ENCODE data around the gene PRPS2.
A peak's percentile ranks its signal among the peaks of the same experiment; 100 is the strongest.

DNA sequence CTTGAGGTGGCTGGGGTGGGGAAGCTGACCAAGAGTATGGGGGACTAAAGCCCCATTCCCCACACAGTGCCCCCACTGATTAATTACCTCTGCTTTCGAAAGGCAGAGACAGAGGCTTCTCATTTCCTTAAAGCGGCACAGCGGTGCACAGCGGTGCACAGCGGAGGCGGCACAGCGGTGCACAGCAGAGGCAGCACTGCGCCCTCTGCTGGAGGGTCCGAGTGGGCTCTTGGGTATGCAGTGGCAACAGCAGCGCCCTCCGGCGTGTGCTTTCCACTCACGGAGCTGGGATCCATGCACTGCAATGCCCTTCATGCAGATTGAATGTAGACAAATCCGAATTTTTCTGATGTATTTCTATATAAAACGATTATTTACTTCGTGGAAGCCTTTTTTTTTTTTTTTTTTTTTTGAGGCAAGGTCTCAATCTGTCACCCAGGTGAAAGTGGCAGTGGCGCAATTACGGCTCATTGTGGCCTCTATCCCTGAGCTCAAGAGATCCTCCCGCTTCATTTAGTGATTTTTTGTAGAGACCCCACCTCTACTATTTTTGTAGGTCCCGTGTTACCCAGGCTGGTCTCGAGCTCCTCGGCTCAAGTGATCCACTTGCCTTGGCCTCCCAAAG, 19.7 kb upstream of the PRPS2 start:
- TF ChIP-seq, protein P1, sequence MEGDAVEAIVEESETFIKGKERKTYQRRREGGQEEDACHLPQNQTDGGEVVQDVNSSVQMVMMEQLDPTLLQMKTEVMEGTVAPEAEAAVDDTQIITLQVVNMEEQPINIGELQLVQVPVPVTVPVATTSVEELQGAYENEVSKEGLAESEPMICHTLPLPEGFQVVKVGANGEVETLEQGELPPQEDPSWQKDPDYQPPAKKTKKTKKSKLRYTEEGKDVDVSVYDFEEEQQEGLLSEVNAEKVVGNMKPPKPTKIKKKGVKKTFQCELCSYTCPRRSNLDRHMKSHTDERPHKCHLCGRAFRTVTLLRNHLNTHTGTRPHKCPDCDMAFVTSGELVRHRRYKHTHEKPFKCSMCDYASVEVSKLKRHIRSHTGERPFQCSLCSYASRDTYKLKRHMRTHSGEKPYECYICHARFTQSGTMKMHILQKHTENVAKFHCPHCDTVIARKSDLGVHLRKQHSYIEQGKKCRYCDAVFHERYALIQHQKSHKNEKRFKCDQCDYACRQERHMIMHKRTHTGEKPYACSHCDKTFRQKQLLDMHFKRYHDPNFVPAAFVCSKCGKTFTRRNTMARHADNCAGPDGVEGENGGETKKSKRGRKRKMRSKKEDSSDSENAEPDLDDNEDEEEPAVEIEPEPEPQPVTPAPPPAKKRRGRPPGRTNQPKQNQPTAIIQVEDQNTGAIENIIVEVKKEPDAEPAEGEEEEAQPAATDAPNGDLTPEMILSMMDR (conservative IDR thresholded peaks at IDR 0.05; ENCODE audit: low read depth, low read length) = peak; percentile 95
- TF ChIP-seq EZH2 (IDR thresholded peaks at IDR 0.05; ENCODE audit: low read length, unreplicated experiment) = no peak

Data from PC-3 (cell line).